ENCODE measurements around the gene LTBP3. TPM values are rescaled to one million over a fixed set of nuclear protein-coding genes. Genes with fewer than 3 reads are reported as not detected.

LTBP3 gene
- total and polyA plus RNA-seq, 9 of the 15 experiments (the other 6 are each of a cell fraction or from before 2014, with no cell fraction given), result 0.06 to 20.5 (median 4.8) TPM

- TF ChIP-seq SRF (CRISPR knock-in tag; IDR thresholded peaks at IDR 0.05) (0 out of 4 replicates have a peak, but pooled peaks of 1 of the 2 experiments have one; percentile 32), JUNB (CRISPR knock-in tag; conservative IDR thresholded peaks at IDR 0.05) (no peak), KLF16 (IDR thresholded peaks at IDR 0.05) (no peak), ARID3A (IDR thresholded peaks at IDR 0.05; ENCODE audit: borderline replicate concordance, low read depth, low read length) (peak; percentile 22; the same call in 1 of the 2 replicates), THRA (IDR thresholded peaks at IDR 0.05) (no peak), NR2F6 (CRISPR knock-in tag; IDR thresholded peaks at IDR 0.05) (no peak), SAP30 (IDR thresholded peaks at IDR 0.05; ENCODE audit: borderline replicate concordance, insufficient read depth, low read depth, low read length, poor library complexity, severe bottlenecking) (no peak), ZNF431 (CRISPR knock-in tag; IDR thresholded peaks at IDR 0.05) (no peak), NR3C1 (CRISPR knock-in tag; IDR thresholded peaks at IDR 0.05) (no peak), HMGXB4 (CRISPR knock-in tag; IDR thresholded peaks at IDR 0.05) (no peak), ZNF174 (CRISPR knock-in tag; IDR thresholded peaks at IDR 0.05) (no peak; the same call in 1 of the 2 replicates), HEY1 (CRISPR knock-in tag; IDR thresholded peaks at IDR 0.05; ENCODE audit: borderline replicate concordance) (no peak; the same call in 1 of the 2 replicates), BCLAF1 (IDR thresholded peaks at IDR 0.05; ENCODE audit: borderline replicate concordance in 1 of 2, control insufficient read depth in 1 of 2, low read depth in 2 of 2, low read length in 1 of 2) (peak; percentile 5 to 93; a peak in 1 of 4 replicates), TEAD2 (tag; IDR thresholded peaks at IDR 0.05) (no peak)
- TF ChIP-seq, protein P1, sequence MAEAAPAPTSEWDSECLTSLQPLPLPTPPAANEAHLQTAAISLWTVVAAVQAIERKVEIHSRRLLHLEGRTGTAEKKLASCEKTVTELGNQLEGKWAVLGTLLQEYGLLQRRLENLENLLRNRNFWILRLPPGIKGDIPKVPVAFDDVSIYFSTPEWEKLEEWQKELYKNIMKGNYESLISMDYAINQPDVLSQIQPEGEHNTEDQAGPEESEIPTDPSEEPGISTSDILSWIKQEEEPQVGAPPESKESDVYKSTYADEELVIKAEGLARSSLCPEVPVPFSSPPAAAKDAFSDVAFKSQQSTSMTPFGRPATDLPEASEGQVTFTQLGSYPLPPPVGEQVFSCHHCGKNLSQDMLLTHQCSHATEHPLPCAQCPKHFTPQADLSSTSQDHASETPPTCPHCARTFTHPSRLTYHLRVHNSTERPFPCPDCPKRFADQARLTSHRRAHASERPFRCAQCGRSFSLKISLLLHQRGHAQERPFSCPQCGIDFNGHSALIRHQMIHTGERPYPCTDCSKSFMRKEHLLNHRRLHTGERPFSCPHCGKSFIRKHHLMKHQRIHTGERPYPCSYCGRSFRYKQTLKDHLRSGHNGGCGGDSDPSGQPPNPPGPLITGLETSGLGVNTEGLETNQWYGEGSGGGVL (CRISPR knock-in tag; IDR thresholded peaks at IDR 0.05), result no peak
Observed at GRCh38 chr11:65499713-65500386, 58.3 kb downstream of the LTBP3 start (continued).
